Hematopoietic multipotent progenitor cell treated with erythropoietin and hydrocortisone succinate and interleukin-3 and kit ligand, for 15 days (in vitro differentiated cells): Measurements from ENCODE around the gene NUP214.
"Not testable (repeated sequence)": the region's sequence is repeated elsewhere in the genome, so short reads cannot be mapped to it uniquely, and the experiment has no call there.

ENCODE experiments used
- DNase-seq: peaks from one replicate; pipeline ENCODE4 v3.0.0-alpha.2; 2015; ENCODE audit warnings: low spot score

Gene NUP214

DNA sequence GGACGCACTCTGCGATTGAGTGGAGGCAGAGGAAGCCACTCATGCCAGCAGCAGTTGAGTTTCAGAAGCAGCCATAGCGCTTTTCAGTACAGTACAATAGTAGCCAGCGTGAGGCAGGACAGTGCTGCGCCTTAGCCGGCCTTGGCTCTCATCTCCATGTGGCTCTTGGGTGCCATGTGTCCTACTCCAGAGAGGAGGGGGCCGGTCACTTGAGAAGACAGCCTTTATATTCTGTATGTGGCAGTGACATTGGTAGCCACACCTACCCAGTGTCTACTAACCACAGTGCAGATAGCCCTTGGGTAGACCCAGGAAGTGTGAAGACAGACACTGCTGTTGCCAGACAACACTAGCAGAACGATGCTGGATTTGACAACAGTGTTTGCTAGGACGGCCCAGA is 108.6 kb downstream of the NUP214 start:
- no peak for DNase-seq

DNA sequence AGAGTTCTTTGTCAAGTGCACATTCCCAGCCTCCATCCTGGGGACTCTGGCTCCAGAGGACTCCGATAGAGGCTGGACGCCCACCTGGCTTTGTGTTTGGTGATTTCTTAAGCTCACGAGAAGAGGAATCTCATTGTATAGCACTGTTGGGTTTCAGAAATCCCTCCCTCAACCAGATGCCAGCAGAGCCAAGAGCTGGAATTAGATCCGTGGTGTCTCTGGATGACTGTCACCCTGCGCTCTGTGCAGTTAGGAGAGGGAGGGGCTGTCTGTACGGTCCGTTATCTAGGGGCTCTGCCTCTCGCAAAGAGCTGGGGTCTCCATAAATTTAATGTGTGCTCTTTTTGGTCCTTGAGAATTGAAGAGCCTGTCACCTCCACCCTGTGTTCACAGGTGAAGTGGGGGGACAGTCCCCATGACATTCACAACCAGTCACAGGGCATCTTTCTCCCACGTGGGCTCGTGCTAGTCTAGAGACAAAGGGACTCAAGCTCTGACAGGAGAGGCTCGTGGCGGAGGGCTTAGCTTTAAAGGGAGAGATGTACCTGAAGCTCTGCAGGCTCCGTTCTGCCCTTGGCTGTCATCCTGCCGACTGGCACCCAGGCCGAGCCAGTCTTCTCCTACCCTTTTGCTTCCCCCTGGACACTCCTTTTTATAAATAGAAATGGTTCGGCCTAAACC is 109.6 kb downstream of the NUP214 start:
- no peak for DNase-seq

DNA sequence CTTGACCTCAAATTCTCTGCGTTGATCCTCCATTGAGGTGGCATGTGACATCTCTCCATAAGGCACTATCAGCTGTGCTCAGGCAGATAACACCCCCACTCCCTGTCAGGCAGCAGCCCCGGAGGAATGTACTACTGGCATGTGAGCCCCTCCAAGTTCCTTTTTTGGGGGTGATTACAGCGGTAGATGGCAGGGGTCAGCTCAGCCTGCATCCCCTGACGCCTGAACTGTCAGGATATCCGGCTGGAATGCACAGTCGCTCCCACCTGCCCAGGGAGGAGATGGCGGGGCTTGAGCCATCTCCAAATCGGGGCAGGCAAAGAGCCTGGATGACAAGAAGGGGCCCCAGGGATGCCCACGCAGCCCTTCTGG is 110.1 kb downstream of the NUP214 start:
- DNase-seq: no peak

DNA sequence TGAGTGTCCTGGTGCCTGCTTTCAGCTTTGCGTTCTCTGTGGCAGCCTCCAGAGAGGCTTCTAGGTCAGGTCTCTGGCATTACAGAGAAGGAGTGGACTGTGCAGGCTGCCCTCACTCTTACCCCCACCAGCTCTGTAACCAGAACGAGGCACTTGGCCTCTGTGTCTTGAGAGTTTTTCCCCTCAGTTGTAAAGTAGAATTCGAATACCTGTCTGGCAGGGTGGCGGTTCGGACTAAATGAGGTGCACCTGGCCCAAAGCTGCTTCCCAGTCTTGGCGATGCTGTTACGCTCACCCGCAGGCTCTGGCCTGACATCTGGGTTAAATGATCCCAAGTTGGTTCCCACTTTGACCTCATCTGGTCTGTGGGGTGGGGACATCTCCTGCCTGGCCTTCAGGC is 110.8 kb downstream of the NUP214 start:
- DNase-seq: no peak

DNA sequence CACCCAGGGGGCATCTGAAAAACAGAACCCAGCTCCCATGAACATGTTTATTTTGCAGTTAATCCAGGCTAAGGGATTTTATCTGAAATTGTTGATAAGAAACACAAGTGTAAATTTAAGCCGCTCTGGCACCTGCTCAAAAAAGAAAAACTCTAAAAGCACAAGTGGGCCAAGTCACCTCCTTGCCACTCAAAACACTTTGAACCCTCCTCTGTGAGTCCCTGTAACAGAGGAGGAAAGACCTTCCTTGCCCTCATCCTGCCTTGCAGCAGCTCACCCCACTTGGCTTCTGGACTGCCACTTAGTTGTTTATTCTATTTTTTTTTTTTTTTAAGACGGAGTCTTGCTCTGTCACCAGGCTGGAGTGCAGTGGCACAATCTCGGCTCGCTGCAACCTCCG is 111.4 kb downstream of the NUP214 start:
- DNase-seq: no peak

DNA sequence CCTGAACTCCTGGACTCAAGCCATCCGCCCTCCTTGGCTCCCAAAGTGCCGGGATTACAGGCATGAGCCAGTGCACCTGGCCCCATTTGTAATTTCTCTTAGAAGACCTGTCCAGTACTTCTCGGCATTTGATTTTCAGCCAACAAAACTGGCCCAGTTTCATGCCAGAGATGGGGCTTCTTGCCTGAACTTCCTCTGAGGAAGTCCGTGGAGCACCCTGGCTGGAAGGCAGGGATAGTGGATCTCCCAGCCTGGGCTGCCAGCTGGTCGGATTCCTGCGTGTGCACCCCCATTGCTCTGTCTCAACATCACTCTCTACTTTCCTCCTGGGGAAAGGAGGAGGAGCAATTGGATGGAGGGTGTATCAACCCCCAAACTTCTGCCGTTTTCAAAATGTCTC is 111.9 kb downstream of the NUP214 start:
- no peak for DNase-seq

DNA sequence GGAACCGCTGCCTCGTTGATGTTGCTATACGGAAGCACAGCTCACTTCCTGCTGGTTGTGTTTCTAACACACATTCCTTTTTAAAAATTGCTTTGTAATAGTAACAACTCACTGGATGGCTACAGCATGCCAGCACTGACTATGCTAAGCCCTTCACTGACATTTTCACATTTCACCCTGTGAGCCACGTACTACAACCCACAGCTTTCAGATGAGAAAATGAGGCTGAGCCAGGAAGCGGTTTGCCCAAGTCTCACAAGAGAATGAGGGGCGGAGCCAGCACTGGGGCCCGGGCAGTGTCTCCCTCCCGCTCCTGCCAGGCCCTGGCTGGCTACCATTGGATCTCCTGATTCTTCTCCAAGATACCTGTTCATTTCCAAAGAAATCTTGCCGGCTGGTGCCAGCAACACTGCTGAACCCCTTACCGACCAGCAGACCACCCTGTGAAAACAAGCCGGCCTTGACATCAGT is 112.6 kb downstream of the NUP214 start:
- DNase-seq: peak; percentile 62

DNA sequence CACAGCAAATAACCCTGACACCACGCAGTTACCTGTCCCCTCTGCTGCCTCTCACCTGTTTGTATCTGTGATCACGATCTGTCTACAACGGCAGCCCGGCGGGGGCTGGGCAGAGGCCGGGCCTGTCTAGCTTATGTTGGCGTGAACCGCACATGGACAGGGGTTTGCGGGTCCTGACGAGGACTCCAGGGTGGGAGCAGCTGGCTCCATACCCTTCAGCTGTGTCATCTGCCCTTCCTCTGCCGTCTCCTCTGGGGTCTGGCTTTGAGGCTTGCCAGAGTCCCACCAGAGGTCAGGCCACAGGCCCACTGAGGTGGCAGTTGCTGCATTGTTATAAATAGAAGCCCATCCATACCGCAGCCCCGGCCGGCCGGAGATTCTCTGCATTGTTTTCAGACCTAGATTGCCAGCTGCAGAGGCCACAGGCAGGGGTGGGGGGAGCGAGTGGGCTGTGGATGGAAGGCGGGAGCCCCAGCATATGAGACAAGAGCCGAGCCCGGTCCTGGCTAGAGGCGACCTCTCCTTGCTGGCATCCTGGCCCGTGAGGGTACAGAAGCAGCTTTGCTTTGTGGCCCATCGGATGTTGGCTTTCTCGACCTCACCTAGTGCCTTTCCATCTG is 113.1 kb downstream of the NUP214 start:
- no peak for DNase-seq

DNA sequence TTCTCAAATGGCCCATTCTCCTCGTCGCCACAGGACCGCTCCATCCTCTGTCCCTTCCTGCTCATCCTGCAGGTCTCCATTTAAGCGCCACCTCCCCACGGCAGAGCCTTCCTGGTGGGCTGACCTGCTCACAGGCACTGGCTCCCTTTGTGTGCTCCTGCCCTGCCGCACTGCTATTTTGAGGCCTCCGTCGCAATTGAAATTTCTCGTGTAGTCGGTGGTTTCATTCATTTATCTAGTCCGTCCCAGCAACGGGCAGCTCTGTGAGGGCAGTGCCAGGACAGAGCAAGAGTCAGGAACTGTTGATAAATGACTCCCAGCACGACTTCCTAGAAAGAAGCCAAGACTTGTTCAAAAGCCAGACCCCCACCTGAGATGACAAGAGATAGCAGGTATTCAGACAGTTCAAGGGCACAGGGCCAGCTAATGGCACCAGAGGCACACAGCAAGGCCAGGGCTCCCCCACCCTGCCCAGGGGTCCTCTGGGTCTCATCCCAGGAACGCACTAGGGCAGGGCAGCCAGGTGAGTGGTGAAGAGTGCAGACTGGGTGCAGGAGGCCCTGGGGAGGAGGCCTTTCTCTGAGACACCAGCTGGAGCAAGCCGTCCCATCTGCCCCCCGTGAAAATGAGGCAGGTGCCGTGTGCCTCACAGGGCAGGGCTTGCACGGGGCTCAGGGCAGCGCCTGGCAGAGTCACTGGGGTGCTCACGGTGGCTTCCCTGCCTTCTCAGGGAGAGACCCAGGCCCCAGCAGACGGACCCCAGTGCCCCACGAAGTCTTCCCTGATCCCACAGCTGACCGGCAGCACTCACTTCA is 114.0 kb downstream of the NUP214 start:
- no peak for DNase-seq

DNA sequence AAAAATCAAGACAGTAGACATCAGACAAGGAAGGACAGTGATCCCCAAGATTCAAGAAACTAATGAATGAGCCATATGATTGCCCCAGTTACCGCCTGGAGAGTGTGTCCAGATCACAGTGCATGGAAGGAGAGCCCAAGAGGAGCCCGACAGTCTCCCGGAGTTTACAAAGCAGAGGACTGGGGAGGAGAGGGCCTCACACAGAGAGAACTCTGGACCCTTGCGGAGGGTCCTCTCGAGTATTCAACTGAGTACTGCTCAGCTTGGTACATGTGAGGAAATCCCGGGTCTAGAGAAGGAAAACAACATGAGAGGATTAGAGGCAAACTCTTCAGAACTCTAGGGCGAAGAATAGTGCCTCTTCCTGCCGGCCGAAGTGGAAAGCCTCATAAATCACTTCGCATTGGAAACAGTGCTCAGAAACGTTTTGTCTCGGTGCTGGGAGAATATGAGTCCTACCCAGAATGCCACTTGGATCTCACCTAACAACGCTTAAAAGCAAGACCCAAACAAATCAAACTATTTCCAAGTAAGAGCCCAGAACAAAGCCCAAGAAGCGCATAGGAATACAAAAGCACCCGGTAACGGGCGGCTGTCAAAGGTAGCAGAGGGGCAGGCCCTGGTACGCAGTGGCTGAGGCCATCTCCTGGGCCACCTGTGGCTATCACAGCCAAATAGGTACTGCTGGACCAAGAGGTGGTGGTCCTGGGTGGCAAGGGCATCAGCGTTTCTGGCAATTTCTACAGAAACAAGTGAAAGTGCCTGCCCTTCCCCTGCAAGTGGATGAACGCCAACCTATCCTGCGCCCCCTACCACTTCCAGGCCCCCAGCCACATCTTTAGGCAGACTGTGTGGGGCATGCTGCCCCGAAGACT is 114.9 kb downstream of the NUP214 start:
- DNase-seq: no peak

DNA sequence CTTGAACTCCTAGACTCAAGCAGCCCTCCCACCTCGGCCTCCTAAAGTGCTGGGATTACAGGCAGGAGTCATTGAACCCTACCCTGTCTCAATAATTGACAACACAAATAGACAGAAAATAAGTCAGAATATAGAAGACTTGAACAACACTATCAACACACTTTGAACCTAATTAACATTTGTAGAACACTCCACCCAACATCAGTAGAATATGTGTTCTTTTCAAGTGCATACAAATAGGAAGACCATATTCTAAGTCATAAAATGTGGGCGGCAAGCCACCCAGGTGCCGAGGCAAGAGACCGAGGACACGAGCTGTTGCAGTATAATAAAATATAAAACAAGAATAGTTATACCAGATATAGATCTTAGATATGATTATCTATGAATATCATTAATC is 118.9 kb downstream of the NUP214 start:
- DNase-seq: not testable (repeated sequence)

DNA sequence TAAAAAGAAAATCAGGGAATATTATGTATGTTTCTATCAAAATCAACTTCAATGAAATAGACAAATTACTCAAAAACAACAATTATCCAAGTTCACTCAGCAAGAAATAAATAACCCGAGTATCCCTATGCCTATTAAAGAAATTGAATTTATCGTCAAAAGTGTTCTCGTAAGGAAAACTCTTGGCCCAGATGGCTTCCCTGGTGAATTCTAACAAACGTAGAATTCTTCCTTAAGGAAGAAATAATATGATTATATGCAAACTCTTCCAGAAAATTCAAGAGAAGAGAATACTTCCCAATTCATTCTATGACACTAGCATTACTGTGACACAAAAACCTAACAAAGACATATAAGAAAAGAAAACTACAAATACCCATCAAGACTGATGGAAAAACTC is 121.2 kb downstream of the NUP214 start:
- no peak for DNase-seq

DNA sequence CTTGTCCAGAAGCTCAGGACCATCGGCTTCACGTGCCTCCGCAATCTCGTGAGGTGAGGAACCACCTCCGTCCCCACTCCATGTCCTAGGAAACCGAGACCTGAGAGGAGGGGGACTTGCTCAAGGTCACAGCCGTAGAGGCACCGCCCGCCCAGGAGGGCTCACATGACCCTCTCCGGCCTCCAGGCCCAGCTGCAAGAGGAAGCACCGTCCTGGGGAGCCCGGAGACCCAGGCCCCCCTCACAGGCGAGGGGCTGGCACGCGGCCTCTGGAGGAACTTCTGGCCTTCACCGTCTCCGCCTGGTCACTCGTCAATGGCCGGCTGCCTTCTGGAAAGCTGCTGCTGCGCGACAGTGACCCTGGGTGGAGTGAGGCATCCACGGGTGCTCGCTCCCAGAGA is 126.7 kb downstream of the NUP214 start:
- DNase-seq: no peak

DNA sequence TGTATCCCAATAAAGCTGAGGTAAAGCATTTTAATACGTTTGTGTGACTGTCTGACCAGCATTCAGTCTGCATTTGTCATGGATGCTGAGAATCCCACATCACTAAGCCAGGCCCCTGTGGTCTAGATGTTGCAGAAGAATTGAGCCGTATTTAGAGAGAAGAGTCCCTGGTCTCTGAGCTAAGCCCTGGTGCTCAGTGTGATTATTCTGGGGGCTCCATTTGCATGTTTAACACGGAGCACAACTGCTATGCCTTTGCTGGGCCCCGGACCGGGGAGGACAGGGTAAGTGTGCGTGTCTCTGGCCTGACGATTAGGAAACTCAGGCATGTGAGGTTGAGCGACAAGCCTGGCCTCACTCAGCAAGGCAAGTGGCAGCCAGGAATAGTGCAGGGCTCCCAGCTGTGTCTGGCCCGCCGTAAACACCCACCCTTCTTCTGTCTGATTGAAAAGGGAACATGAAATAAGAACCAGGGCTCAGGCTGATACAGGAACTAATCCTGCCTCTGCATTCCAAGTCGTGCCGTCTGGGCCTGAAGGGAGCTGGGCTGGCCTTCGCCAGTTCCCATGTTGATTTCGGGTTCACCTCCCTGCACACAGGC is 128.6 kb downstream of the NUP214 start:
- no peak for DNase-seq

DNA sequence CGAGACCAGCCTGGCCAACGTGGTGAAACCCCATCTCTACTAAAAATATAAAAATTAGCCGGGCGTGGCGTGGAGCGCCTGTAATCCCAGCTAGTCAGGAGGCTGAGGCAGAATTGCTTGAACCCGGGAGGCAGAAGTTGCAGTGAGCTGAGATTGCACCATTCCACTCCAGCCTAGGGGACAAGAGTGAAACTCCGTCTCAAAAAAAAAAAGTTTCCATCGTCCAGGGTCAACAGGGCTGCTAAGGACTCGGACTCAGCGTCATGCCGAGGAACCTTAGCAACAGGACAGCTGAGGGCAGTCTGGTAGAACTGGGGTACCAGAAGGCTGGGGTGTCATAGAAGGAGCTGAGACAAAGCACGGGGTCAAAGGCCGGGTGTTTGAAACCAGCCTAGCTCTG is 129.2 kb downstream of the NUP214 start:
- no peak for DNase-seq

DNA sequence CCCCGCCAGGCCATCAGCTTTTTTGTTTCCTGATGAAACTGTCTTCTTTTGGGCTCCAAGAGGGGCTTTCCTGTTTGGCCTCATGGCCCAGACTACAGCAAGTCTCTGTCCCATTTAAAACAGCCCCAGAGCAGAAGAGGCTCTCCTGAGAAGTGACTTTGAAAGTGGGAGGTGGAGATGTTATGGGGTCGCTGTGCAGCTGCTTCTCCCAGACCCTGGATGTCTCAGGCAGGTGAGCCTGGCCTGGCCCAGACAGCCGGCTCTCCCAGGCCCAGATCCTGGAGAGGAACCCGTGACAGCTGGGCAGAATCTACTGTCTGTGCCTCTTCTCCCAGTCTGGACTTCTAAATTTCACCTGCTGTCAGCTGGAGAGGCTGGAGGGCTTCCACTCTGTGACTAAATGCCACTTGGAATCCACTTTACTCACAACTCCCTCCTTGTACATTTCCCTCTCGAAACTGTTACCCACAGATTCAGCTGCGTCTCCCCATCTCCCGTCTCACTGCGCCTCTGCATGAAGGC is 130.4 kb downstream of the NUP214 start:
- no peak for DNase-seq

DNA sequence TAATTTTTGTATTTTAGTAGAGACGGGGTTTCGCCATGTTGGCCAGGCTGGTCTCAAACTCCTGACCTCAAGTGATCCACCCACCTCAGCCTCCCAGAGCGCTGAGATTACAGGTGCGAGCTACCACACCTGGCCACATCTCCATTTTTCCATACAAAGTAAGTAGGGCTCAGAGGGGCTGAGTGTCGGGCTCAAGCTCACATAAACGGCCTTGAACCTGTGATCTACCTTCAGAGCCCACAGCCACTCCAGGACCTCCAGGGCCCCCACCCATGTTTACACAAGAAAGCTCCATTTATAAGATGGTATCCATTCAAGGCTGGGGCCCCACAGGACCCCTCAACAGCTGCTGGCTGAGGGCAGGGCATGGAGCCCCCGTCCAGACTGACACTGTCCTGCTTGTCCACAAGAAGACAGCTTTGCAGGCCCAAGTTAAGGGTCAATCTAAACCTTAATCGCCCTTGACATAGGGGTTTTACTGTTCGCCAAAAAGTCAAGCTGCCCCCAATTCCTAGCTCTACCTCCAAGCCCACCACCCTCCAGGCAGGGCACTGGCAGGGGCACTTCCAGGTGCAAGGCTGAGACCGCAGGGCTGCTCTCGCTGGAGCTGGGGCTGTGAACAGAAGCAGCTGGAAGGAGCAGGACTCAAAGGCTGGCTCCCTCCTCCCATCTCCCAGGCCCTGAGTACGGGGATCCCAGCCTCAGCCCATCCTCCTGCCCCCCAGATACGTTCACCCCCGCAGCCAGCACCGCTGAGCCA is 132.1 kb downstream of the NUP214 start:
- no peak for DNase-seq

DNA sequence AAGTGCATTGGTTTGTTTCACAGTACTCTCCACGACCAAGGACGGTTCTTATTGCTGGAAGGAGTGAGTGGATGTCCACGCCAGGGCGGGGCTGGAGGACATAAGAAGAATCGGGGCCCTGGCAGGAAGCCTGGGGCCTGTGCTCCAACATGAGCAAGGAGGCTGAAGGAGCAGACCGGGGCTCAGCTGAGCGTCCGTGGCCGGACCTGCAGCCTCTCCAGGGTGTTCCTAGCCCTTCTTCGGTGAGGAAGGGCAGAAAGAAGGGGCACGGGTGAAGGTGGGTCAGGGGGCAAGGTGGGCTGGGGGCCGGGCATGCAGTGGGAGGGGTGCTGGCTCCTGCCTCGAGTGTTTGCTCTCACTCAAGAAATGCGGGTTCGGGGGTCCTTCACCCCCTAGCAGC is 132.8 kb downstream of the NUP214 start:
- DNase-seq: no peak

DNA sequence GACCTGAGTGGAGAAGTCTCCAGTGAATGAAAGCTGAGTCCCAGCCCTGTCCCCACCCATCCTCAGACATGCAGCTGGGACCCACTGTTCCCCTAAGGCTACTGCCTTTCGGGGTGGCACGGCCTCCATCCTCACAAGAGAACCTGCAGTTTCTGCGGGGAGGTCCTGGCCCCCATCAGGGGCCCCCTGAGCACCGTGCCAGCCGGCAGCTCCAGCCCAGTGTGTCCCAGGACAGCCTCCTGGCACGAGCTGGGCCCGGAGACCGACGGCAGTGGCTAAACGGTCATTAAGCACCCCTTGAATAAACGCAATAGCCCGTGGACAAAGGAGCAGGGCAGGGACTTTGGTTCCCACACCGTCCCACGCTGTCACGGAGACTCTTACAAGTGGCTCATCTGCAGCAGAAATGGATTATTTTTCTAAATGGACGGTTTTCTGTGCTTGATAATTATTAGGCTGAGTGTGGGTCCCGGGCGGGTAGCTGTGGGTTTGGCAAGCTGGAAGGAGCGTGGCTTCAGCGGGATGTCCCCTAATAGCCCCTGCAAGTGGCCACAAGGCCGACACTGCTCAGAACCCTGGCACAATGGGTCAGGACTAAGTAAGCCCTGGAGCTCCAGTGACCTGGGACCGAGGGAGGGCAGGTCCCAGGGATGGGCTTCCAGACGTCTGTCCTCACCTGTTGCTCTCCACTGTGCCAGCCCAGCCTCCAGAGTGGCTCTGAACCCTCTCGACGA is 133.5 kb downstream of the NUP214 start:
- DNase-seq: no peak

DNA sequence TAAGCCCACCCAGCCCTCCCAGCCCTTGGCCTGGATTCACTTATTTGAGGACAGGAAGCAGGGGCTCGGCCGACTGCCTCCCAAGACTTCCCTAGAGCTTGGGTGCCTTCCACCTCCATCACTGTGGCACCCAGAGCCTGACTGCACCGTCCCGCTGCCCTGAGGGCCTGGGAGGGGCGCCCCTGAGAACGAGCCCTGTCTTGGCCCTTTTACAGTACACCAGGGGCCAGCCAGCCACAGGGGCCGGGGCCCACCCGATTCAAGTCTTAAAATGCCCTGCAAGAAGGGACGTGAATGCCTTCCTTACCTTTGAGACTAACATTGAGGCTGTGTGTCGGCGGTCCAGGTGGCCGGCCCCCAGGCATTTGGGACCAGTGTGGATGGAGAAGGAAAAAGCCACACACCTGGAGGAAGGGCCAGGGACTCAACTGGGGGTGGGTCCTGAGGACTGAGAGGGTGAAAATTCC is 134.1 kb downstream of the NUP214 start:
- no peak for DNase-seq
